Measurements from ENCODE around the gene ZHX3. TPM values are rescaled to one million over a fixed set of nuclear protein-coding genes. Genes with fewer than 3 reads are reported as not detected.

Gene ZHX3
- total and polyA plus RNA-seq, 11 donors: 10.9 to 43.9 (median 32.3) TPM

DNA sequence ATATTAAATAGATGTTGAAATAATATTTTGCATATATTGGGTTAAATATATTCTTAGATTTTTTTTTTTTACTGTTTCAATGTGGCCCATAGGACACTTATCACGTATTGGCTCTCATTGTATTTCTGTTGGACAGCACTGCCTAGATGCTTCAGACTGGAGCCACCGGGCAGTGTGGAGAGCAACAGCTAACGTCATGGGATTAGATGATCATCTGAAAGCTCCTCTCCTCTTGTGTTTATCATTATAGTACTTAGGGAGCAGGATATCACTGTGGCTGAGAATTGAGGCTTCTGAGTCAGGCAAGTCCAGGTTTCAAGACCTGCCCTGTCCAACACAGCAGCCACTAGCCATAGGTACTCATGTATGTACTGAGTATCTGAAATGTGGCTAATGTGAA is 87.4 kb downstream of the ZHX3 start:
- intact Hi-C loops (cut with DNase I): loop anchor here in 5 of 10 donors (2.0 to 5.0 kb wide), 4 partner anchors 55 to 107 kb away; partner anchors contain the start of genes PLCG1 (in 2 of the 5) and ZHX3 (in 1 of the 5)
- Histone ChIP-seq H3K36me3 (no peaks in the 10 kb centered on the region), H3K9me3 (no peaks in the 10 kb centered on the region), H3K27me3 (no peaks in the 10 kb centered on the region), H3K4me1 (peaks cover 15 to 69% (median 51%) of the 10 kb centered on the region in 12 donors), H3K27ac (peak overlapping the region in 3 of 12 donors; percentile 3 to 52 (median 15)), H3K4me3 (no peak overlapping the region)
- no peak for TF ChIP-seq POLR2A (IDR thresholded peaks at IDR 0.05)
- TF ChIP-seq, protein P1, sequence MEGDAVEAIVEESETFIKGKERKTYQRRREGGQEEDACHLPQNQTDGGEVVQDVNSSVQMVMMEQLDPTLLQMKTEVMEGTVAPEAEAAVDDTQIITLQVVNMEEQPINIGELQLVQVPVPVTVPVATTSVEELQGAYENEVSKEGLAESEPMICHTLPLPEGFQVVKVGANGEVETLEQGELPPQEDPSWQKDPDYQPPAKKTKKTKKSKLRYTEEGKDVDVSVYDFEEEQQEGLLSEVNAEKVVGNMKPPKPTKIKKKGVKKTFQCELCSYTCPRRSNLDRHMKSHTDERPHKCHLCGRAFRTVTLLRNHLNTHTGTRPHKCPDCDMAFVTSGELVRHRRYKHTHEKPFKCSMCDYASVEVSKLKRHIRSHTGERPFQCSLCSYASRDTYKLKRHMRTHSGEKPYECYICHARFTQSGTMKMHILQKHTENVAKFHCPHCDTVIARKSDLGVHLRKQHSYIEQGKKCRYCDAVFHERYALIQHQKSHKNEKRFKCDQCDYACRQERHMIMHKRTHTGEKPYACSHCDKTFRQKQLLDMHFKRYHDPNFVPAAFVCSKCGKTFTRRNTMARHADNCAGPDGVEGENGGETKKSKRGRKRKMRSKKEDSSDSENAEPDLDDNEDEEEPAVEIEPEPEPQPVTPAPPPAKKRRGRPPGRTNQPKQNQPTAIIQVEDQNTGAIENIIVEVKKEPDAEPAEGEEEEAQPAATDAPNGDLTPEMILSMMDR (IDR thresholded peaks at IDR 0.05): no peak
- ATAC-seq (peak; percentile 25 to 59 (median 45)), DNase-seq (peak in 1 of 5 donors; percentile 55)
- WGBS, 4 donors: 42 to 48% (median 44%) methylated on average over 3 of the region's 3 CpGs

DNA sequence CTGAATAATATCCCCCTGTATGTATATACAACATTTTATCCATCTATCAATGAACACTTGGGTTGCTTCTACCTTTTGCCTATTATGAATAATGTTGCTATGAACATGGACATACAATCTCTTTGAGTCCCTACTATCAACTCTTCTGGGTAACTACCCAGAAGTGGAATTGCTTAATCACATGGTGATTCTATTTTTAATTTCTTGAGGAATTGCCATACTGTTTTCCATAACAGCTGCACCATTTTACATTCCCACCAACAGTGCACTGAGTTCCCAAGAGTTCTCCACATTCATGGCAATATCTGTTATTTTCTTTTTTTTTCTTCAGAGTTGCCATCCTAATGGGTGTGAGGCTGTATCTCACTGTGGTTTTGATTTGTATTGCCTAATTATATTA is 88.3 kb downstream of the ZHX3 start:
- Histone ChIP-seq H3K9me3 (no peaks in the 10 kb centered on the region), H3K36me3 (no peaks in the 10 kb centered on the region), H3K27me3 (no peaks in the 10 kb centered on the region), H3K4me3 (no peak overlapping the region), H3K4me1 (peaks cover 15 to 60% (median 42%) of the 10 kb centered on the region in 12 donors), H3K27ac (peak overlapping the region in 7 of 12 donors; percentile 1 to 52 (median 19))
- ATAC-seq (peak in 2 of 4 donors; percentile 25), DNase-seq (no peak)
- intact Hi-C loops (cut with DNase I): no loop called here
- TF ChIP-seq, protein P1 (IDR thresholded peaks at IDR 0.05): no peak
- no peak for TF ChIP-seq POLR2A (IDR thresholded peaks at IDR 0.05)

DNA sequence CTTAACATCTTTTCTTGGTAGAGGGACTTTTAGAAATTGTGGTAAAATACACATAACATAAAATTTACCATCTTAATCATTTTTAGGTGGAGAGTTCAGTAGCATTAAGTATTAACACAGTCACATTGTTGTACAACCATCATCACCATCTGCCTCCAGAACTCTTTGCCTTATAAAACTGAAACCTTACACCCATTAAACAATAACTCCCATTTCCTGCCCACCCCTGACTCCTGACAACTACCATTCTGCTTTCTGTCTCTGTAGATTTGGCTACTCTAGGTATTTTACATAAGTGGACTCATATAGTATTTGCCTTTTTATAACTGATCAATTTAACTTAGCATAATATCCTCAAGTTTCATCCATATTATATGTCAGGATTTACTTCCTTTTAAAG is 88.7 kb downstream of the ZHX3 start:
- no peaks in the 10 kb centered on the region for H3K9me3 ChIP-seq
- H3K4me3 ChIP-seq: no peak overlapping the region
- TF ChIP-seq POLR2A (IDR thresholded peaks at IDR 0.05): no peak
- TF ChIP-seq, protein P1 (IDR thresholded peaks at IDR 0.05): no peak
- H3K36me3 ChIP-seq: no peaks in the 10 kb centered on the region
- DNase-seq (no peak), ATAC-seq (no peak)
- peak overlapping the region in 8 of 12 donors; percentile 1 to 52 (median 14) for H3K27ac ChIP-seq
- H3K27me3 ChIP-seq: no peaks in the 10 kb centered on the region
- intact Hi-C loops (cut with DNase I): no loop called here
- peaks cover 11 to 56% (median 38%) of the 10 kb centered on the region in 12 donors for H3K4me1 ChIP-seq

DNA sequence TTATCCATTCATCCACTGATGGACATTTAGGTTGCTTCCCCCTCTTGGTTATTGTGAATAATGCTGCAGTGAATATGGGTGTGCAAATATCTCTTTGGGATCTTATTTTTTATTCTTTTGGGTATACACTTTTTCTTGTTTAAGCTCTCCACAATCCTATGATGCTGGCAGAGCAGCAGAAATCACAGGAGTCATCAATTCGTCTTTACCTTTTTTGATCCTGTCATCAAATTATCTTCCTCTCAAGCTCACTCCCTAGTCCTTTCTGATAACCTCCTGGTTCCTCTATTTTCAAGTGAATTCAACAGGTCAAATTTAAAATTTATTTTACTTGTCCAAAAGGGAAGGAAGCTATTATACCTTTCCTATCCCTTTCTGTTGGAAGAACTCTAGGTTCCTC is 91.1 kb downstream of the ZHX3 start:
- intact Hi-C loops (cut with DNase I): no loop called here
- H3K4me3 ChIP-seq: no peak overlapping the region
- 83 to 97% (median 93%) methylated on average over 1 of the region's 1 CpG for WGBS, 4 donors
- no peaks in the 10 kb centered on the region for H3K27me3 ChIP-seq
- H3K36me3 ChIP-seq: no peaks in the 10 kb centered on the region
- TF ChIP-seq, protein P1 (IDR thresholded peaks at IDR 0.05): no peak
- no peak for TF ChIP-seq POLR2A (IDR thresholded peaks at IDR 0.05)
- no peak overlapping the region for H3K27ac ChIP-seq
- peaks cover 0 to 54% (median 28%) of the 10 kb centered on the region in 12 donors for H3K4me1 ChIP-seq
- no peaks in the 10 kb centered on the region for H3K9me3 ChIP-seq
- DNase-seq: no peak
- no peak for ATAC-seq

All from heart left ventricle (tissue), 16 donors.